HEK293 (cell line): Measurements from ENCODE around the gene PRKD1.

Experiments used
- CTCF ChIA-PET: fragments of 350-600 bp; formaldehyde crosslinking; extraction: SDS; loops from one replicate; lab custom pipeline; 2021; ENCODE audit warnings: antibody characterized with exemption; lab: Yijun Ruan, JAX
- POLR2A ChIA-PET: fragments of 300-600 bp; formaldehyde crosslinking; extraction: SDS; loops from one replicate; lab custom pipeline; 2020; ENCODE audit warnings: antibody characterized with exemption, inconsistent platforms; lab: Yijun Ruan, JAX
- H3K27ac ChIP-seq: fragments of 200-500 bp; sonication (Bioruptor generic); 2 replicates; pipeline ENCODE4 v1.5.1; 2014; ENCODE audit warnings: low read depth, low read length, control low read depth, inconsistent platforms; ENCODE audit errors: extremely low read depth
- H3K36me3 ChIP-seq, 2 experiments: fragments of 200-500 bp in 1 of 2; sonication (Bioruptor generic) in 1 of 2; 1 replicate in 1 of 2; 2 replicates in 1 of 2; pipeline ENCODE4 v1.5.1; 2014 to 2017; ENCODE audit warnings: inconsistent platforms in 2 of 2, low read length in 2 of 2; ENCODE audit not compliant: control insufficient read depth in 2 of 2, insufficient read depth in 1 of 2
- H3K4me1 ChIP-seq: fragments of 200-500 bp; sonication (Bioruptor generic); 2 replicates; pipeline ENCODE4 v1.5.1; 2014; ENCODE audit warnings: mild to moderate bottlenecking, low read length, inconsistent platforms; ENCODE audit not compliant: control insufficient read depth, insufficient read depth
- H3K4me3 ChIP-seq: 2 replicates; pipeline ENCODE4 v1.5.1; 2011; ENCODE audit warnings: low read depth, mild to moderate bottlenecking, control low read depth, low read length, moderate library complexity
- H3K9me3 ChIP-seq: fragments of 200-500 bp; sonication (Bioruptor generic); 2 replicates; pipeline ENCODE4 v1.5.1; 2014; ENCODE audit warnings: low read depth, low read length, inconsistent platforms; ENCODE audit not compliant: control insufficient read depth, insufficient read depth
- GLIS1 ChIP-seq: fragments of 450-650 bp; formaldehyde crosslinking; IDR thresholded peaks from 2 replicates; pipeline ENCODE4 v1.5.1; 2016; ENCODE audit warnings: missing biosample characterization, missing genetic modification characterization
- MYNN ChIP-seq: fragments of 450-650 bp; formaldehyde crosslinking; IDR thresholded peaks from 2 replicates; pipeline ENCODE4 v1.5.1; 2016; ENCODE audit warnings: missing biosample characterization, missing genetic modification characterization, borderline replicate concordance
- OVOL3 ChIP-seq: fragments of 450-650 bp; formaldehyde crosslinking; IDR thresholded peaks from 2 replicates; pipeline ENCODE4 v1.5.1; 2016; ENCODE audit warnings: missing biosample characterization, missing genetic modification characterization
- RBAK ChIP-seq: fragments of 450-650 bp; formaldehyde crosslinking; IDR thresholded peaks from 2 replicates; pipeline ENCODE4 v1.5.1; 2016; ENCODE audit warnings: missing biosample characterization, missing genetic modification characterization
- ZNF121 ChIP-seq: fragments of 450-650 bp; formaldehyde crosslinking; IDR thresholded peaks from 2 replicates; pipeline ENCODE4 v1.5.1; 2016; ENCODE audit warnings: missing biosample characterization, missing genetic modification characterization
- ZNF202 ChIP-seq: fragments of 450-650 bp; formaldehyde crosslinking; IDR thresholded peaks from 2 replicates; pipeline ENCODE4 v1.5.1; 2016; ENCODE audit warnings: missing biosample characterization, missing genetic modification characterization, borderline replicate concordance
- ZNF221 ChIP-seq: fragments of 450-650 bp; formaldehyde crosslinking; IDR thresholded peaks from 2 replicates; pipeline ENCODE4 v1.5.1; 2017; ENCODE audit warnings: missing biosample characterization, missing genetic modification characterization, borderline replicate concordance
- ZNF23 ChIP-seq: fragments of 450-650 bp; formaldehyde crosslinking; IDR thresholded peaks from 2 replicates; pipeline ENCODE4 v1.5.1; 2016; ENCODE audit warnings: missing biosample characterization, missing genetic modification characterization, borderline replicate concordance
- ZNF549 ChIP-seq: fragments of 450-650 bp; IDR thresholded peaks from 2 replicates; pipeline ENCODE4 v1.5.1; 2018; ENCODE audit warnings: missing biosample characterization, missing genetic modification characterization, mild to moderate bottlenecking, inconsistent platforms, moderate library complexity
- ZNF707 ChIP-seq: fragments of 450-650 bp; formaldehyde crosslinking; IDR thresholded peaks from 2 replicates; pipeline ENCODE4 v1.5.1; 2016; ENCODE audit warnings: missing biosample characterization, missing genetic modification characterization
- ZXDB ChIP-seq: fragments of 450-650 bp; formaldehyde crosslinking; IDR thresholded peaks from 2 replicates; pipeline ENCODE4 v1.5.1; 2016; ENCODE audit warnings: missing biosample characterization, missing genetic modification characterization
- TF ChIP-seq, protein P1 (sequence below): fragments of 450-650 bp; formaldehyde crosslinking; conservative IDR thresholded peaks from 2 replicates; pipeline ENCODE4 v1.5.1; 2016; ENCODE audit warnings: low read depth, missing biosample characterization, missing genetic modification characterization
- TF ChIP-seq, protein P2 (sequence below): fragments of 450-650 bp; formaldehyde crosslinking; IDR thresholded peaks from 2 replicates; pipeline ENCODE4 v1.5.1; 2016; ENCODE audit warnings: missing biosample characterization, missing genetic modification characterization
- TF ChIP-seq, protein P3 (sequence below): fragments of 450-650 bp; IDR thresholded peaks from 2 replicates; pipeline ENCODE4 v1.5.1; 2018; ENCODE audit warnings: missing biosample characterization, mild to moderate bottlenecking, missing genetic modification characterization
- TF ChIP-seq, protein P4 (sequence below): fragments of 450-650 bp; formaldehyde crosslinking; IDR thresholded peaks from 2 replicates; pipeline ENCODE4 v1.5.1; 2017; ENCODE audit warnings: missing biosample characterization, missing genetic modification characterization
- TF ChIP-seq, protein P5 (sequence below): fragments of 450-650 bp; formaldehyde crosslinking; IDR thresholded peaks from 2 replicates; pipeline ENCODE4 v1.5.1; 2016; ENCODE audit warnings: missing biosample characterization, missing genetic modification characterization

PRKD1 gene

GRCh38 chr14:29741909-29742401 is 185.7 kb downstream of the PRKD1 start (continued):
- TF ChIP-seq, protein P1, sequence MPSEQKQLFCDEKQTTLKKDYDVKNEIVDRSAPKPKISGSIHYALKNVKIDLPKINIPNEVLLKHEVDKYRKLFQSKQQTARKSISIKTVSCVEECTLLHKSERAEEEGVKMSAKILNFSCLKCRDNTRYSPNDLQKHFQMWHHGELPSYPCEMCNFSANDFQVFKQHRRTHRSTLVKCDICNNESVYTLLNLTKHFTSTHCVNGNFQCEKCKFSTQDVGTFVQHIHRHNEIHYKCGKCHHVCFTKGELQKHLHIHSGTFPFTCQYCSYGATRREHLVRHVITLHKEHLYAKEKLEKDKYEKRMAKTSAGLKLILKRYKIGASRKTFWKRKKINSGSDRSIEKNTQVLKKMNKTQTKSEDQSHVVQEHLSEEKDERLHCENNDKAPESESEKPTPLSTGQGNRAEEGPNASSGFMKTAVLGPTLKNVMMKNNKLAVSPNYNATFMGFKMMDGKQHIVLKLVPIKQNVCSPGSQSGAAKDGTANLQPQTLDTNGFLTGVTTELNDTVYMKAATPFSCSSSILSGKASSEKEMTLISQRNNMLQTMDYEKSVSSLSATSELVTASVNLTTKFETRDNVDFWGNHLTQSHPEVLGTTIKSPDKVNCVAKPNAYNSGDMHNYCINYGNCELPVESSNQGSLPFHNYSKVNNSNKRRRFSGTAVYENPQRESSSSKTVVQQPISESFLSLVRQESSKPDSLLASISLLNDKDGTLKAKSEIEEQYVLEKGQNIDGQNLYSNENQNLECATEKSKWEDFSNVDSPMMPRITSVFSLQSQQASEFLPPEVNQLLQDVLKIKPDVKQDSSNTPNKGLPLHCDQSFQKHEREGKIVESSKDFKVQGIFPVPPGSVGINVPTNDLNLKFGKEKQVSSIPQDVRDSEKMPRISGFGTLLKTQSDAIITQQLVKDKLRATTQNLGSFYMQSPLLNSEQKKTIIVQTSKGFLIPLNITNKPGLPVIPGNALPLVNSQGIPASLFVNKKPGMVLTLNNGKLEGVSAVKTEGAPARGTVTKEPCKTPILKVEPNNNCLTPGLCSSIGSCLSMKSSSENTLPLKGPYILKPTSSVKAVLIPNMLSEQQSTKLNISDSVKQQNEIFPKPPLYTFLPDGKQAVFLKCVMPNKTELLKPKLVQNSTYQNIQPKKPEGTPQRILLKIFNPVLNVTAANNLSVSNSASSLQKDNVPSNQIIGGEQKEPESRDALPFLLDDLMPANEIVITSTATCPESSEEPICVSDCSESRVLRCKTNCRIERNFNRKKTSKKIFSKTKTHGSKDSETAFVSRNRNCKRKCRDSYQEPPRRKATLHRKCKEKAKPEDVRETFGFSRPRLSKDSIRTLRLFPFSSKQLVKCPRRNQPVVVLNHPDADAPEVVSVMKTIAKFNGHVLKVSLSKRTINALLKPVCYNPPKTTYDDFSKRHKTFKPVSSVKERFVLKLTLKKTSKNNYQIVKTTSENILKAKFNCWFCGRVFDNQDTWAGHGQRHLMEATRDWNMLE, result no peak
- TF ChIP-seq ZNF202 (tag by site-specific recombination) (no peak), RBAK (tag by site-specific recombination) (no peak), OVOL3 (tag by site-specific recombination) (no peak), ZNF121 (tag by site-specific recombination) (no peak), ZNF23 (tag by site-specific recombination) (no peak), GLIS1 (peak; percentile 32; the same call in 1 of the 2 replicates), ZNF549 (tag by site-specific recombination) (no peak)
- TF ChIP-seq, protein P2, sequence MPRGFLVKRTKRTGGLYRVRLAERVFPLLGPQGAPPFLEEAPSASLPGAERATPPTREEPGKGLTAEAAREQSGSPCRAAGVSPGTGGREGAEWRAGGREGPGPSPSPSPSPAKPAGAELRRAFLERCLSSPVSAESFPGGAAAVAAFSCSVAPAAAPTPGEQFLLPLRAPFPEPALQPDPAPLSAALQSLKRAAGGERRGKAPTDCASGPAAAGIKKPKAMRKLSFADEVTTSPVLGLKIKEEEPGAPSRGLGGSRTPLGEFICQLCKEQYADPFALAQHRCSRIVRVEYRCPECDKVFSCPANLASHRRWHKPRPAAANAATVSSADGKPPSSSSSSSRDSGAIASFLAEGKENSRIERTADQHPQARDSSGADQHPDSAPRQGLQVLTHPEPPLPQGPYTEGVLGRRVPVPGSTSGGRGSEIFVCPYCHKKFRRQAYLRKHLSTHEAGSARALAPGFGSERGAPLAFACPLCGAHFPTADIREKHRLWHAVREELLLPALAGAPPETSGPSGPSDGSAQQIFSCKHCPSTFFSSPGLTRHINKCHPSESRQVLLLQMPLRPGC, result no peak
- TF ChIP-seq, protein P3, sequence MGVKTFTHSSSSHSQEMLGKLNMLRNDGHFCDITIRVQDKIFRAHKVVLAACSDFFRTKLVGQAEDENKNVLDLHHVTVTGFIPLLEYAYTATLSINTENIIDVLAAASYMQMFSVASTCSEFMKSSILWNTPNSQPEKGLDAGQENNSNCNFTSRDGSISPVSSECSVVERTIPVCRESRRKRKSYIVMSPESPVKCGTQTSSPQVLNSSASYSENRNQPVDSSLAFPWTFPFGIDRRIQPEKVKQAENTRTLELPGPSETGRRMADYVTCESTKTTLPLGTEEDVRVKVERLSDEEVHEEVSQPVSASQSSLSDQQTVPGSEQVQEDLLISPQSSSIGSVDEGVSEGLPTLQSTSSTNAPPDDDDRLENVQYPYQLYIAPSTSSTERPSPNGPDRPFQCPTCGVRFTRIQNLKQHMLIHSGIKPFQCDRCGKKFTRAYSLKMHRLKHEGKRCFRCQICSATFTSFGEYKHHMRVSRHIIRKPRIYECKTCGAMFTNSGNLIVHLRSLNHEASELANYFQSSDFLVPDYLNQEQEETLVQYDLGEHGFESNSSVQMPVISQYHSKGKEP (tag by site-specific recombination), result no peak
- TF ChIP-seq, protein P4, sequence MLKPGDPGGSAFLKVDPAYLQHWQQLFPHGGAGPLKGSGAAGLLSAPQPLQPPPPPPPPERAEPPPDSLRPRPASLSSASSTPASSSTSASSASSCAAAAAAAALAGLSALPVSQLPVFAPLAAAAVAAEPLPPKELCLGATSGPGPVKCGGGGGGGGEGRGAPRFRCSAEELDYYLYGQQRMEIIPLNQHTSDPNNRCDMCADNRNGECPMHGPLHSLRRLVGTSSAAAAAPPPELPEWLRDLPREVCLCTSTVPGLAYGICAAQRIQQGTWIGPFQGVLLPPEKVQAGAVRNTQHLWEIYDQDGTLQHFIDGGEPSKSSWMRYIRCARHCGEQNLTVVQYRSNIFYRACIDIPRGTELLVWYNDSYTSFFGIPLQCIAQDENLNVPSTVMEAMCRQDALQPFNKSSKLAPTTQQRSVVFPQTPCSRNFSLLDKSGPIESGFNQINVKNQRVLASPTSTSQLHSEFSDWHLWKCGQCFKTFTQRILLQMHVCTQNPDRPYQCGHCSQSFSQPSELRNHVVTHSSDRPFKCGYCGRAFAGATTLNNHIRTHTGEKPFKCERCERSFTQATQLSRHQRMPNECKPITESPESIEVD, result peak; percentile 71

GRCh38 chr14:29740491-29740890 is 187.2 kb downstream of the PRKD1 start:
- H3K9me3 ChIP-seq, result no peaks in the 10 kb centered on the region
- POLR2A ChIA-PET, result no interaction called here
- H3K4me1 ChIP-seq, result peaks cover 32% of the 10 kb centered on the region
- CTCF ChIA-PET, result no interaction called here
- H3K4me3 ChIP-seq, result no peak overlapping the region
- TF ChIP-seq ZNF221 (tag by site-specific recombination) (no peak), ZXDB (tag by site-specific recombination) (no peak), ZNF707 (tag by site-specific recombination) (no peak), MYNN (tag by site-specific recombination) (no peak)
- TF ChIP-seq, protein P5, sequence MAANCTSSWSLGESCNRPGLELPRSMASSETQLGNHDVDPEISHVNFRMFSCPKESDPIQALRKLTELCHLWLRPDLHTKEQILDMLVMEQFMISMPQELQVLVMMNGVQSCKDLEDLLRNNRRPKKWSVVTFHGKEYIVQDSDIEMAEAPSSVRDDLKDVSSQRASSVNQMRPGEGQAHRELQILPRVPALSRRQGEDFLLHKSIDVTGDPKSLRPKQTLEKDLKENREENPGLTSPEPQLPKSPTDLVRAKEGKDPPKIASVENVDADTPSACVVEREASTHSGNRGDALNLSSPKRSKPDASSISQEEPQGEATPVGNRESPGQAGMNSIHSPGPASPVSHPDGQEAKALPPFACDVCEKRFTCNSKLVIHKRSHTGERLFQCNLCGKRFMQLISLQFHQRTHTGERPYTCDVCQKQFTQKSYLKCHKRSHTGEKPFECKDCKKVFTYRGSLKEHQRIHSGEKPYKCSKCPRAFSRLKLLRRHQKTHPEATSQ (tag by site-specific recombination), result no peak
- H3K36me3 ChIP-seq, result no peaks in the 10 kb centered on the region
- no peak overlapping the region for H3K27ac ChIP-seq
